Measurements from ENCODE around the gene FKBP6.
A peak's percentile ranks its signal among the peaks of the same experiment; 100 is the strongest.
"Not testable (repeated sequence)": the region's sequence is repeated elsewhere in the genome, so short reads cannot be mapped to it uniquely, and the experiment has no call there.

The FKBP6 gene

GRCh38 chr7:73324081-73324845 lies 3.7 kb upstream of the FKBP6 start:
- peak; percentile 26 for DNase-seq

GRCh38 chr7:73325424-73325823 lies 2.5 kb upstream of the FKBP6 start:
- DNase-seq, result not testable (repeated sequence)

GRCh38 chr7:73327449-73327848 lies 512 bp upstream of the FKBP6 start:
- DNase-seq, result not testable (repeated sequence)

DNA sequence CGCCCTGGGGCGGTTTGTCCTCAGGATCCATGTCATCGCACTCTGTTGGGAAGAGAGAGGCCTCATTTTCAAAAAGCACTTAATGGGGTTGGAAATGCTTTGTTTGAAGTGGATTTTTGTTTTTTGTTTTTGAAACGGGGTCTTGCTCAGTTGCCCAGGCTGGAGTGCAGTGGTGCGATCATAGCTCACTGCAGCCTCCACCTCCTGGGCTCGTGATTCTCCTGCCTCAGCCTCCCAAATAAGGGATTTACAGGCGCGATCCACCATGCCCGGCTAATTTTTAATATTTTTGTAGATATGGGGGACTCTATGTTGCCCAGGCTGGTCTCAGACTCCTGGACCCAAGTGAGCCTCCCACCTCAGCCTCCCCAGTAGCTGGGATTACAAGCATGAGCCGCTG lies 735 bp downstream of the FKBP6 start:
- no peak for DNase-seq

- no peak for DNase-seq
Measured at GRCh38 chr7:73329861-73330581, 2.1 kb downstream of the FKBP6 start.

DNA sequence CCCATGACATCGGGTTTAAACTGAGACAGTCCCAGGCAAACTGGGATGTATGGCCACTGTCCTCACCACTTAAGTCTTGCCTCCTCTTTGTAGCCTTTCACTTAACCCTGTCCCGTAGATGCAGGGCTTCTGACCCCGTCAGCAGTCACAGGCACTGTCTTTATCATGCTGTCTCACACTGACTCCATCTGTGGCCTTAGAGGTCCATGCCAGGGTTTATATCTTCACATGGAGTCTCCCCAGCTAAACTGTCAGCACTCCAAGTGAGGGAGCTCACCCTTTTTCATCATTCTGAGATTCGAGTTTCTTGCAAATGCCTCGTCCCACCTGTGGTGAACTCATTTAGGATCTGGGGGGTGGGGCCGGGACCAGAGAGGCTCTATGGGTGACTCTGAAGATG lies 2.8 kb downstream of the FKBP6 start:
- DNase-seq, result no peak

DNA sequence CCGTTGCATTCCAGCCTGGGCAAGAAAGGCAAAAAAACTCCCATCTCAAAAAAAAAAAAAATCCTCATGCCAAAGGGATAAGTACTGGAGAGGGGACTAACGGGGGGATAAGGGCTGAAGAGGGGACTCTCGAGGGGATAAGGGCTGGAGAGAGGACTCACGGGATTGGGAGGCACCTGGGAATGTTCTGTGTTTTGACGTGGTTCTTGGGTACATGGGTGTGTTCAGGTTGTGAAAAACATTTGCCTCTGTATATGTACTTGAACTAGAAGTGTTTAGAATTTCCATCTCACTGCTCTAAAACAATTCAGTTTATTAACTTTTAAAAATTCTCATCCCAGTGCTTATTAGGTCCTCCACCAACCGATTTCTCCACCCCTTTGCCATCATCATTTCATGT lies 4.5 kb downstream of the FKBP6 start:
- no peak for DNase-seq

DNA sequence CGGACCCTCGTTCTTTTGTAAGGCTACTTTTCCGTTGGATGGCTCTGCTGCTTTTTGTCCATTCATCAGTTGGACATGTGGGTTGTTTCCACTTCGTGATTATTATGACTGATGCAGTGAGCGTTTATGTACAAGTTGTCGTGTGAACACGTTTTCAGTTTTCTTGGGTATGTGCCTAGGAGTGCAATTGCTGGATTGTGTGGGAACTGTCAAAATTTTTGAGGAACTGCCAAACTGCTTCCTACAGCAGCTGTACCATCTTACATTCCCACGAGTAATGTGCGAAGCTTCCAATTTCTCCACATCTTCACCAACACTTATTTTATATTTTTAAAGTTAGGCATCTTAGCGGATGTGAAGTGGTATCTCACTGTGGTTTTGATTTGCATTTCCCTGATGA lies 10.4 kb downstream of the FKBP6 start:
- DNase-seq, result no peak

DNA sequence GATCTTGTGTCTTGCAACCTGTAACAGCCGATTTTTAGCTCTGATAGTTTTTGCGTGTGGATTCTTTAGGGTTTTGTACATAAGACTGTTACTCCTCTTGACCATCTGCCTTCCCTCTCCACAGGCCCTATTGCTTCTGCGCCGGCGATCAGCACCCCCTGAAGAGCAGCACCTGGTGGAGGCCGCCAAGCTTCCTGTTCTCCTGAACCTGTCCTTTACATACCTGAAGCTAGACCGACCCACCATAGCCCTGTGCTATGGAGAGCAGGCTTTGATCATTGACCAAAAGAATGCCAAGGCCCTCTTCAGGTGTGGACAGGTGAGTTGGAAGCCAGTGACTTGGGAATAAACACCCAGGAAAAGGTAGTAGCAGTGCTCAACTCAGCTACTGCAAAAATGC lies 12.6 kb downstream of the FKBP6 start:
- DNase-seq, result no peak

- no peak for DNase-seq
Measured at GRCh38 chr7:73341877-73342276, 13.9 kb downstream of the FKBP6 start.

DNA sequence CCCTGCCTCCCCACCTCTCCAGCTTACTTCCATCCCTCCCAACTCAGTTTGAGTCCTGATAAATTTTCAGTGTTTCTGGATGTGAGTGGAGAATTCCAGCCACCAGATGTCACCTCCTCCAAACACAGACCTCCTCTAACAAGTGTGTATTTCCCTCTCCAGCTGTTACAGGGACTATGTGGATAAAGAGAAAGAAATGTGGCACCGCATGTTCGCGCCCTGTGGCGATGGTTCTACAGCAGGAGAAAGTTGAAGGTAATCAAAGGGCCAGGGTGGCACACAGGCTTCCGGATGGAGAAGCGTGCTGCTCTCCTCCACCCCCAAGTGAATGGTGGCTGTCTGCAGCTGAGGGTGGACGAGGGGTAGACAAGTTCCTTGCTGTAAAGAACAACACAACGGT lies 14.7 kb downstream of the FKBP6 start:
- DNase-seq, result no peak

- DNase-seq, result no peak
Measured at GRCh38 chr7:73343671-73344380, 15.9 kb downstream of the FKBP6 start.

GRCh38 chr7:73345538-73345937 lies 17.6 kb downstream of the FKBP6 start:
- DNase-seq, result no peak

DNA sequence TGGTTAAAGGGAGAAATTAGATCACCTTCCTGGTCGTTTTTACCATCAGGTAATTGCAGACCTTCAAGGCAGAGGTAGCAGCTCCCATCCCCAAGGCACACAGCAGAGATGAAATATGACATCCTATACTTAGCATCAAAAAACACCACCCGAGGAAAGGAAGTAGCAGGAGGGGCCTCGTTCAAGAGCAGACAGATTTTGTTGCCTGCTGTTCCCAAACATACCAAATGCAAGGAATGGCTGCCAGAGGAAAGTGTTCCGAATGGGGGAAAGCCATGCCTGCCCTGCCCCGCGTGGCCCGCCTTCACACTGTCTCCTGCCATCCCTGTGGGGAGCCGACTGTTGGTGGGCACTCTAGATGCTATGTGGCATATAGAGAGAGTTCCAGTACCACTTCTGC lies 18.0 kb downstream of the FKBP6 start:
- DNase-seq, result no peak

DNA sequence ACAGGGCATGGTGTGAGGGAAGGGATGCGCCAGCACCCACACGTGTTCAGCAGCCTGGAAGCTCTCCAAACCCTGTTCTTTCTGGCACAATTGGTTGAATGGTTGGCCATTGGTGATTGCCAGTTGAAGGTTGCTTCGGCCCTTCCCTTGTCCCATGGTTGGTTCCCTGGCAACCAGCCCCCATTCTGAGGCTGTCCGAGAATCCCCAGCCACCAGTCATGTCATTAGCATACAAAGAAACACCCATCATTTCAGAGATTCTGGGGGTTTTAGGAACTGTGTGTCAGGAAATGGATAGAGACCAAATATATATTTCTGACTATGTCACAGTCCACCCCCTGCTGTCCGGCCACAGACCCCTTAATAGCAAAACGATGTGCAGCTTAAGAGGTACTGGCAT lies 21.8 kb downstream of the FKBP6 start:
- DNase-seq, result no peak

GRCh38 chr7:73350306-73351068 lies 22.5 kb downstream of the FKBP6 start:
- no peak for DNase-seq

DNA sequence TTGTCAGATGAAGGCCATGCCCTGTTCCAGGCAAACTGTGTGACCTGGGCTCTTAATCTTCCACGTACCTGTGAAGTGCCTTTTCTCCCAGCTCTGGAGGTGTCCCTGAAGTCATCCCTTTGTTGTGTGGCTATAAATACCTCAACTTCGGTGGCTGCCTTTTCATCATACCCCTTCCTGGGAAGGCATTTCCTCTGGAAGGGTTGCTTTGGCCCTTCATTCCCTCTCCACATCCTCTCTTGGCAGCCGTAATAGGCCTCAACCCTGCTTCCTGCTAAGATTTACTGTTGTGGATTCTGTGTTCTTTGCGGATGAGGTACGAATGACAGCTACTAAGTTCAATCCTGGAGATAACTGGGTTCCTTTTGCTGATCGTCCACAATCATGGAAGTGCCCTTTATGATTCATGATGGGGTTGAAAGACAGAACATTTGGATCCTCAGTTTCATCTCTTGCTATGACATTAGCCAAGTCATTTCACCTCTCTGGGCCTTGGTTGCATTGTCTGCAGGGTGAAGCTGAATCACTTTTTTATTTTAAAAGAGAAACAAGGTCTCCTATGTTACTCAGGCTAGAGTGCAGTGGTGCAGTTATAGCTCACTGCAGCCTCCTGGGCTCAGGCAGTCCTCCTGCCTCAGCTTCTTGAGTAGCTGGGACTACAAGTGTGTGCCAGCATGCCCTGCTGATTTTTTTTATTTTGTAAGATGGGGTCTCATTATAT lies 23.6 kb downstream of the FKBP6 start:
- no peak for DNase-seq

DNA sequence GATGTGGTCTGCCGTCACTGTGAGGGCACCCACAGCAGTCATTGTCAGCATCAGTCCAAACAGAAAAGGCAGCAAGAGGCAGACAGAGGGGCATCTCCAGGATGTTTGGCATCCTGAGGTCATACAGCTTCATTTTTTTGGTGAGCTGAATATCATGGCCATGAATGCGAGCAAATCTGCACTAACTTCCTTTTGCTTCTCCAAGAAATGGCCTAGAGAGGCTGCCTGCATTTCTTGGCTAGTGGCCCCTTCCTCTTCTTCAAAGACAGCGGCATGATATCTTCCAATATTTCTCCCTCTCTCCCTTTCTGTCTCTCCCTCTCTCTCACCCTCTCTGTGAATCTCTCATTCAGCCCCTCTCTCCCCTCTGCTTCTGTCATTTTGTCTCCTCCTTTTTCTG lies 24.8 kb downstream of the FKBP6 start:
- DNase-seq, result no peak

- no peak for DNase-seq
Measured at GRCh38 chr7:73353243-73353642, 25.3 kb downstream of the FKBP6 start.

GRCh38 chr7:73354196-73354595 lies 26.2 kb downstream of the FKBP6 start:
- no peak for DNase-seq

- DNase-seq, result no peak
Measured at GRCh38 chr7:73354821-73355220, 26.9 kb downstream of the FKBP6 start.

- DNase-seq, result no peak
Measured at GRCh38 chr7:73356159-73356558, 28.2 kb downstream of the FKBP6 start.
